ENCODE results near the gene CMTM4.
"Not testable (repeated sequence)": the region's sequence is repeated elsewhere in the genome, so short reads cannot be mapped to it uniquely, and the experiment has no call there.

The CMTM4 gene

DNA sequence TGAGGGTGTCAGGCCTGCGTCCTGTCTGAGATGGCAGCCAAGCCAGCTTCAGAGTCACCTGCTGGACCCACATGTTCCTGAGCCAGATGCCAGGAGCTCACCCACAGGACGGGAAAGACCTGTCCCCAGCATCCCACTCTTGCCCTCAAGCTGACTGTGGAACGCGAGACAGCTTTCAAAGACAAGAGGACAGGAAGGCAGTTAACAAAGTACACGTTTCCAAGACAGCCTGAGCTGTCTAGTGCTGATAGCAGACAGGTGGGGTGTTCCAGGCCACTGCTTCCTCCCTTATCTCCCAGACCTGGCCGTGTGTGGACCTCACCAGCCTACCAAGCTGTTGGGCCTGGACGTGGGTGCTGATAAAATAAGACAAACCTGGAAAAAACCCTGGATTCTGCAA, 78.8 kb downstream of the CMTM4 start:
- no peak for DNase-seq (ENCODE audit: low read depth in 1 of 2, low spot score in 1 of 2)

GRCh38 chr16:66617010-66617434, 79.5 kb downstream of the CMTM4 start:
- no peak for DNase-seq (ENCODE audit: low read depth in 1 of 2, low spot score in 1 of 2)

GRCh38 chr16:66616592-66616991, 80.0 kb downstream of the CMTM4 start:
- DNase-seq (ENCODE audit: low read depth in 1 of 2, low spot score in 1 of 2), result no peak

DNA sequence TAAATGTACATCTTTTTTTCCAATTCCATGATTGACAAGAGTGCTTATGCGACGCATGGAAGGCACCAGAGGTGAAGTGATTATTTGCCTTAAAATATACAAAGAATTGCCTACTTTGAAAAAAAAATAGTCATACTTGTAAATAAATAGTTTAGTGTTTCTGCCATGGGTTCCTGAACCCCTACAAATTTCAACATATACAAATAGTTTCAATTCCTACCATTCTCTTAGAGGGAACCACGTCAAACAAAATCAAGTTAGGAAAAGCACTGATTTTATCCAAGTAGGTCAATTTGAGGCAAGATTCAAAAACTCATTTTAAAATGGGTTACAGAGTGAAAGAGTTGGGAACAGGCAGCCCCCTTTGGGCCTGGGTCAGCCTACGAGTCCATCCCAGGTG, 80.4 kb downstream of the CMTM4 start:
- no peak for DNase-seq (ENCODE audit: low read depth in 1 of 2, low spot score in 1 of 2)

- DNase-seq (ENCODE audit: low read depth in 1 of 2, low spot score in 1 of 2), result no peak
Observed at GRCh38 chr16:66614161-66614802, 82.3 kb downstream of the CMTM4 start.

DNA sequence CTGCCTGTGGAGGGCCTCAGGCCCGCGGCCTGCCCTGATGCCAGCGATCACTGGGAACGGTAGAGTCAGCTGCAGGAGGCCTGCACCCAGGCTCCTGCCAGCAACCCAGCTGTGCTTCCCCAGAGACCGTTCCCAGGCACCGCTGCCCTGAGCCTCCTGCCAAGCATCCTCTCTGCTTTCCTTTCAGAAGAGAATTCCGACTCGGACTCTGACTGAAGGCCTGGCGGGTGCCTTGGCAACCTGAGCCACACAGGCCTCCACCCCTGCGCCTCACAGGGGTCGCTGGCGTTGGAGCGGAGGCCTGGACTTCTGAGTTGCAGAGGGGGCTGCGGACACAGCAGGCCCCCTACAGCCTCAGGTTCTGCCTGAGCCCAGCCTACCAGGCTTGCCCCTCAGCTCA, 84.1 kb downstream of the CMTM4 start:
- no peak for DNase-seq (ENCODE audit: low read depth in 1 of 2, low spot score in 1 of 2)

- DNase-seq (ENCODE audit: low read depth in 1 of 2, low spot score in 1 of 2), result not testable (repeated sequence)
Observed at GRCh38 chr16:66611911-66612310, 84.6 kb downstream of the CMTM4 start.

DNA sequence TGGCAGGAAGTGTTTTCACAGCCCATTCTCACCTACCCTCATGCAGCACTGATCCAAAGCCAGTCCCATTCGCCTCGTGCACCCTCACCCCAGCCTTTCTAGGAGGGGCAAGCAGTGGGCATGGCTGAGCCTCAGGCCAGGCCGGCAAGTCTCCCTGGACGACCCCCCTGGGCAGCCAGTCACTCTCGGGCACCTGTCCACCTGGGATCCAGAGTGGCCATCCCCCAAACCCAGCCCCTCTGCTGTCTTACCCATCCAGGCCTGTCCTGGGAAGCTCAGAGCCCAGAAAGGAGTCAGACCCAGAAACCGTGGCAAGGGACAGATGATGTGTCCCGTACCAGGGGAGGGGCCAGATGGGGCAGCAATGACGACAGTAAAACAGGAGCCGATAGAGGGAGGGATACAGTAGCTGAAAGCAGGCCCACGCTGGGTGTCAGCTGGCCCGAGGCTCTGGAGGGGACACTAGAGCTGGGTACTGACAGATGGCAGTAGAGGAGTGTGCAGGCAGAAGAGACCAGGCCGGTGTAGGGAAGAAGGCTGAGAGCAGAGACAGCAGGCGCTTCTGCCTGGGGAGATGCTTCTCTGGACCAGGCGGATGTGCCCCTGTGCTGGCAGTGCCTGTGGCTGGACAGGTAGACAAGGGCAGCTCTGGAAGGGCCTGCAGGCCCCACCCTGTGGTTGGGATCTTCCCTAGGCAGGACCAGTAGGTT, 86.3 kb downstream of the CMTM4 start:
- DNase-seq (ENCODE audit: low read depth in 1 of 2, low spot score in 1 of 2), result no peak

DNA sequence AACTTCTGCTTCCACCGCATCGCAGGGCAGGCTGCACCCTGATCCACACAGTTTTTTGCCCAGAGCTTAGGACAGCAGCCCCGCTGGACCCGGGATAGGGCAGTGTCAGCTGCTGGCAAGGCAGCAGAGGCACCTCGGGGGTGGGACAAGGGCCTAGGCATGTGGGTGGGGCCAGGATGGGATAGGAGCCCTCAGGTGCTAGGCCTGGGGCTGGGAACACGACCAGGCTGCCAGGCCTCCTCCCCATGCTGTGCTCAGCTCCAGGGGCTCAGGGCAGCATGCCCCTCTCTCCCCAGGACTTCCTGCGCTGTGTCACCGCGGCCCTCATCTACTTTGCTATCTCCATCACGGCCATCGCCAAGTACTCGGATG, 87.4 kb downstream of the CMTM4 start:
- DNase-seq (ENCODE audit: low read depth in 1 of 2, low spot score in 1 of 2), result no peak

DNA sequence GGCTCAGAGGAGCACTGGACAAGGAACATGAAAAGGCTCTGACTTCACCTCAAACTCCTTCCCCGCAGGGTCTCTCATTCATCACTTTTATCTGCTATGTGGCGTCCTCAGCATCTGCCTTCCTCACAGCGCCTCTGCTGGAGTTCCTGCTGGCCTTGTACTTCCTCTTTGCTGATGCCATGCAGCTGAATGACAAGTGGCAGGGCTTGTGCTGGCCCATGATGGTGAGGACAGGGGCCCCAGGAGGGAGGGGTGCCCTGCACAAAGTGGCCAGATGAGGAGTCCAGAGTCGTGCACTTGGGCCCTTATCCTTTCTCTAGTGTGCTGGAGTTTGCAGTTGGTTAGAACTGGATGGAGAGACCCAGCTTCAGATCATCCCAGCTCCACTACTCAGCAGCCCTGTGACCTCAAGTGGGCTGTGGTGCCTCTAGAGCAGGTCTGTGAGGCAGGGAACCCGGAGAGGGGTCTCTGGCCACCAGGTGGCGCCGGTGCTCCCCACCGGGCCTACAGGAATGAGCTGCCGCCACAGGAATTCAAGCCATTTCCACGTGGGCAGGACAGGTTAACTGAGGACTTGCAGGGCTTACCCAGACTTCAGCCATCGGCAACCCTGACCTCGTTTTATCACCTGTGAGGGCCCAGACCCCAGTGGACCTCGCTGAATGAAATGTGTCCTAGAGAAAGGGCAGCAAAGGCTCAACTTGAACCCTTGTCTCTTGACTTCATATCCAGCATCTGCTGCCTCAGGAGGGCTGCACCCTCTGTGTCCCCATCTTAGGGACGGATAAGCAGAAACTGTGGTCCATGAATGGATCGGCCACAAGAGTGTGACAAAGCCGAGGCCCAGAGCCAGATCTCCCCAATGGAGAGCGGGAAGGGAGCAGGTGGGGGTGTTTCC, 88.1 kb downstream of the CMTM4 start:
- peak; percentile 77 to 80 for DNase-seq (ENCODE audit: low read depth in 1 of 2, low spot score in 1 of 2)

DNA sequence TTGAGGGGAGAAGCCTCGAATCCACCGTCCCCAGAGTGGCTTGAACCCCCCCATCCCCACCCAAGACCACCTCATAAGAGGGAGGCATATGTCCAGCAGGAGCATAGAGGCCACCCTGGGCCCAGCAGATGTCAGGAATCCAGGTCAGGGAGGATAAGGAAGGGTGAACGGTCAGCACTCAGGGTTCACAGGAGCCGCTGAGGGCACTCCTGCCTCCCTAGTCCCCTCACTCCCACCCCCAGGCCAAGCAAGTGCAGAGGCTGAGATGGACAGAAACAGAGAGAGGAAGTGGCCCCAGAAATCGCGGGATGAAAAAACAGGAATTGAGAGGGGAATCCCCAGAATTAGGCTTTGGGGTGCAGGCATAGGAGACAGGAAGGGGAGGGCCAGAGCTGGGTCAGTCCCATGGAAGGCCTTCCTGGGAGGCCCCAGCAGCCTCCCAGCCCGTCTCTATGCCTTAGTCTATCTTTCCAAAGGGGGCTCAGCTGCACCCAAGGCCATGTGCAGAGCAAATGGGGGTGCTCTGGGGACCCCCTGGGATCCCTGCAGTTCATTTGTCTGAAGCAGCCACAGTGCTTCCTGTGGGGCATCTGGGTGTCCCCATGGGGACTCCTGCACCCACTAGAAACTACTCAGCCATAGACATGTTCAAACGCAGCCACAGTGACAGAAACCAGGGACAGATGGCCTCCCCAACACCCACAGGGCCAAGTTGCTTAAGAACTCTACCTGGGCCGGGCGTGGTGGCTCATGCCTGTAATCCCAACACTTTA, 90.4 kb downstream of the CMTM4 start:
- no peak for DNase-seq (ENCODE audit: low read depth in 1 of 2, low spot score in 1 of 2)

GRCh38 chr16:66605177-66605978, 91.2 kb downstream of the CMTM4 start:
- no peak for DNase-seq (ENCODE audit: low read depth in 1 of 2, low spot score in 1 of 2)

DNA sequence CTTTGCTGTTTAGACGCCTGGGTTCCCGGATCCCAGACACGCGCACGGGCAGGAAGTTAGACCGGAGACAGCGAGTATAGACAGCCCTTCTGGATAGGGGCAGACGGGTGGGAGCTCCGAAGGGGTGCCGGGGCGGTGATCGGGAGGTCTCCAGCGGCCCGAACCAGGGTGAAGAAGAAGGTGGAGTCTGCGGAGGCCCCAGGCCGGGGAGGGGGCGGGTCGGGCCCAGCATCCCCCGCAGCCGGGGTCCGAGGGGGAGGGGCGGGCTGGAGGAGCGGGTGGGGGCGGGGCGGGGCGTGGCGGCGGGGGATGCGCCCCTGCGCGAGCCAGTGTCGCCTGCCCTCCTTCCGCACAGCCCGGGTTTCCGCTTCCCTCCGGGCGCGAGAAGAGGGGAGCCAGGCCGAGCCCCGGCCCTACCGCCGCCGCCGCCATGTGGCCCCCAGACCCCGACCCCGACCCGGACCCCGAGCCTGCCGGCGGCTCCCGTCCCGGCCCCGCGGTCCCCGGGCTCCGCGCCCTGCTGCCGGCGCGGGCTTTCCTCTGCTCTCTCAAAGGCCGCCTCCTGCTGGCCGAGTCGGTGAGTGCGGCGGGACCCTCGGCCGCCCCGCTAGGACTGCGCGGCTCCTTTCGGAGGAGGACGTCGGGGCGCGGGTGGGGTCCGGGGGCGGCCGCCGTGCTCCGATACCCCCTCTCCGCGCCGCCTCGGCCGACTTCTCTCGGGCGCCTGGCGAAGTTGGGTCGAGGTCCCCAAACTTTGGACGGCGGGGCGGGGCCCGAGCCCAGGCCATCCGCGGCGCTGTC, 92.0 kb downstream of the CMTM4 start, which contains the start of gene CMTM3:
TSS of gene CMTM3 (plus strand) at position 329 of the 801 bp plus-strand sequence. CDS start at position 431, 102 bp downstream.
- DNase-seq (ENCODE audit: low read depth in 1 of 2, low spot score in 1 of 2), result peak; percentile 62

DNA sequence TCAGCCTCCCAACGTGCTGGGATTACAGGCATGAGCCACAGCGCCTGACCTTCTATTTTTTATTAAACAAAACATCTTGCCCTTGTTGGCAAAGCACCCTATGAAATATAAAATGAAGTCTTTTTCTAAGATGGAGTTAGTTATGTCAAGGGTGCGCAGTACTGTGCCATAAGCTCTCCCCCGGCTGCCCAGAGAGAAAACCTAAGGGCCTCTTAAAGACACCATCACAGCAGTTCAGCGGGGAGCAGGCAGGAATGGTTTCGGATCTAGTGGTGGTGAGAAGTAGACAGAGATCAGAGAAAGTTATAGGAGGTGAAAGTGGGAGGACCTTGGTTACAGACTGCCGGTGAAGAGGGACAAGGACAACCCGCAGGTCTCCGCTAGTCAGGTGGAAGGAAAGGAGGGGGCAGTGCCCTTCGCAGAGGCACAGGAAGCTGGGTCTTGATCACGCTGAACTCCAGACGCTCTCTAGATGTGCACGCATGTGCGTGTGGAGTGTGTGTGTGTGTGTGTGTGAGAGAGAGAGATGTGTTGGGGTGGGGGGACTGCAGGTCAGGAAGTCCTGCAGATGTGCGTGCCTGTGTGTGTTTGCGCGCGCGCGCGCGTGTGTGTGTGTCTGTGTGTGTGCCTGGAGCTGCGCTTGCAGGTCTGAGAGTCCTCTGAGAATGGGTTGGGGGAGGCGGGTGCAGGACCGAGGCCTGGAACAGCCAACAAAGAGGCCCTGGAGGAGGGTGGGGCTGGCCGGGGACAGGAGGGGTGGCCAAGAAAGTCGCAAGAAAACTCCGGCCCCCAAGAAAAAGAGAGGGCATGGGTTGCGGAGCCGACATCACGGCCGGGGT, 92.8 kb downstream of the CMTM4 start:
- DNase-seq (ENCODE audit: low read depth in 1 of 2, low spot score in 1 of 2), result peak; percentile 47 to 53

DNA sequence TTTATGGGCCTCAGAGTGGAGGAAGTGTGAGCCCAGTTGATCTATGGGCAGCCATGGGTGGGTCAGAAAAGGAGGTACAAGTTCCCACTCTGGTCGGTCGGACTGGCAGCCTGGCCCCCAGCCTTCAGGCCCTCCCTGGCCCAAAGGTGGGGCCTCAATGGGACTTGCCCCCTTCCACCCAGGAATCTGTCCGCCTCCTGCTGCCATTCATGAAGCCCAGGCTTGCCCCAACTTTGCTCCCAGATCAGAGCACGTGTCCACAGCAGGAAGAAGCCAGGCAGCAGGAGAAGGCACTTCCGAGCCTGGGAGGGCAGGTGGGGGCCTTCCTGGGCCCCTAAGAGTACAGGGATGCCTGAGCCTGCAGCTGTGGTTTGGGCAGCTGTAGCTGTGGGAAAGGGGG, 95.1 kb downstream of the CMTM4 start:
- DNase-seq (ENCODE audit: low read depth in 1 of 2, low spot score in 1 of 2), result no peak

GRCh38 chr16:66600477-66600876, 96.1 kb downstream of the CMTM4 start:
- no peak for DNase-seq (ENCODE audit: low read depth in 1 of 2, low spot score in 1 of 2)

- no peak for DNase-seq (ENCODE audit: low read depth in 1 of 2, low spot score in 1 of 2)
Observed at GRCh38 chr16:66599726-66600125, 96.8 kb downstream of the CMTM4 start.

- no peak for DNase-seq (ENCODE audit: low read depth in 1 of 2, low spot score in 1 of 2)
Observed at GRCh38 chr16:66598111-66598510, 98.4 kb downstream of the CMTM4 start.
